ENCODE data around the gene CCDC74B. TPM values are rescaled to one million over a fixed set of nuclear protein-coding genes. Genes with fewer than 3 reads are reported as not detected.
A peak's percentile ranks its signal among the peaks of the same experiment; 100 is the strongest.
"Not testable (repeated sequence)": the region's sequence is repeated elsewhere in the genome, so short reads cannot be mapped to it uniquely, and the experiment has no call there.

The CCDC74B gene
- total RNA-seq, 1 experiment from 2014 or later, result 7.4 TPM

DNA sequence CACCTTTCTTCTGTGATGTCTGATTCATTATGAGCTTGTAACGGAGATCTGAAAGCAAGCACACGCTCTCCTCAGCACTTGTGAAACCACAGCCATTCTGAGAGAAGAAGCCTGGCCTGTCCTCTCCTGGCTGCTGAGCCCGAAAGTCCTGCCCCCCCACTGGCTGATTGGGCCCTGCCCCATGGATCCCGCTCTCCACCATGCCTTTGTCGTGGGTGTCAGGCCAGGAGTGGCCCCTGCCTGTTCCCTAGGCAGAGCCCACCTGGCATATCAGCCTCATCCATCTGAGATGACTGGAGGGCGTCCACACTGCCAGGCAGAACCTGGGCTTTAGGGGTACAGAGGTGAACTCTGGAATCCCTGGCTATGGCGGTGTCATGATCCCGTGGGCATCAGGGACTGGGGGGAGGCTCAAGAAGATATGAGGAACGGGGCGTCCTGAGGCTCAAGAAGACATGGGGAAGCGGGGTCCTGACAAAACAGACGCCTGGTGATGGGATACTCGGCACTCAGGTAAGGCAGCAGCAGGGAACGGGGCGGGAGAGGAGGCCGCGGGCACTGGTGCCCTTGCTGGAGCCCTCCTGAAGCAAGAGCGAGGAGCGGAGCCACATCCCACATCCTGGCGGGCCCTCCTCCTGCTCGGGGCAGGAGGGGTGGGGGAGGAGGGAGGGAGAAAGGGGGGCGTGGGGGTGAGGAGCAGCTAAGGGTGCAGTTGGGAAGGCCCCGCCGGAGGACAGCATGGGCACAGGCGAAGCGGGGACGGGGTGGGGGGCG lies 1.5 kb downstream of the CCDC74B start:
- not testable (repeated sequence) for DNase-seq; H3K36me3 ChIP-seq (replicated peaks; ENCODE audit: control insufficient read depth, insufficient read depth, low read length); H3K27me3 ChIP-seq (ENCODE audit: control insufficient read depth, insufficient read depth, low read length)
- H3K4me3 ChIP-seq (ENCODE audit: insufficient read depth, low read depth, low read length), result peak overlapping the region; percentile 22; the same call in 1 of the 2 replicates

DNA sequence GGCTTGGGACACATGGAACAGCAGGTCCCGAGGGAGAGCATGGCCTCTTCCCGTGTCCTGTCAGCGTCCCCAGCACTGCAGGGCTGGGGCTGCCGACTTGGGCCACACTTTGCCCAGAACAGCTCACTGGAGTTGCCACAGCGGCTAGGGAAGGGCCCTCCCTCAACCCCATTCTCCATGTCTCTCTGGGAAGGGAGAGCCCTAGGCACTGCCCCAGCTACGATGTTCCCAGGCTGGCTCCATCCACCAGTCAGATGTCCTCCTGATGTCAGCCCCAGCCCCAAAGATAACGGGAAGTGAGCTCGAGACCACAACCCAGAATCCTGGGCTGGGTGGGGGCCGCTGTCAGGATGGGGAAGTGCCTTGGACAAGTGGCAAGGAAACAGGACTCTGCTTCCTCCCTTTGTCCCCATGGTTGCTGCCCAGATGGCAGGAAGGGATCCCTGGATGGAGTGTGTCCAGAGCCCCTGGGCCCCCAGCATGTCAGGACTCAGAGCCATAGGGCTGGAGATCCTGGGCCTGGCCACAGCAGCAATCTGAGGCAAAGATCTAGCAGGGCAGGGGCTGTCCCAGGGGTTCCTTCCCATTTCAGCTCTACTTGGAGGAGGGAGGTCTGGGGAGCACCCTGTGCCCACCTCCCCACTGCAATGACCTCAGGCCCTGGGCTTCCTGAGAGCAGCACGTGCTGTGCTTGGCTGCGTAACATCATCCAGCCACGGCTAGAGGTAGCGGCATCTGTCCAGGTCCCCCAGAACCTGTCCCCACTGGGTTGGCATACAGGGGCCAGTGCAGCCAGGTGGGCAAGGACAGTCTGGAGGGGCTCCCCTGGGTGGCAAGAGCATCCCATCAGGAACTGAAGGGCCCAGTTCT lies 2.3 kb downstream of the CCDC74B start:
- DNase-seq; H3K36me3 ChIP-seq (replicated peaks; ENCODE audit: control insufficient read depth, insufficient read depth, low read length); H3K4me3 ChIP-seq (ENCODE audit: insufficient read depth, low read depth, low read length); H3K27me3 ChIP-seq (ENCODE audit: control insufficient read depth, insufficient read depth, low read length): not testable (repeated sequence)

DNA sequence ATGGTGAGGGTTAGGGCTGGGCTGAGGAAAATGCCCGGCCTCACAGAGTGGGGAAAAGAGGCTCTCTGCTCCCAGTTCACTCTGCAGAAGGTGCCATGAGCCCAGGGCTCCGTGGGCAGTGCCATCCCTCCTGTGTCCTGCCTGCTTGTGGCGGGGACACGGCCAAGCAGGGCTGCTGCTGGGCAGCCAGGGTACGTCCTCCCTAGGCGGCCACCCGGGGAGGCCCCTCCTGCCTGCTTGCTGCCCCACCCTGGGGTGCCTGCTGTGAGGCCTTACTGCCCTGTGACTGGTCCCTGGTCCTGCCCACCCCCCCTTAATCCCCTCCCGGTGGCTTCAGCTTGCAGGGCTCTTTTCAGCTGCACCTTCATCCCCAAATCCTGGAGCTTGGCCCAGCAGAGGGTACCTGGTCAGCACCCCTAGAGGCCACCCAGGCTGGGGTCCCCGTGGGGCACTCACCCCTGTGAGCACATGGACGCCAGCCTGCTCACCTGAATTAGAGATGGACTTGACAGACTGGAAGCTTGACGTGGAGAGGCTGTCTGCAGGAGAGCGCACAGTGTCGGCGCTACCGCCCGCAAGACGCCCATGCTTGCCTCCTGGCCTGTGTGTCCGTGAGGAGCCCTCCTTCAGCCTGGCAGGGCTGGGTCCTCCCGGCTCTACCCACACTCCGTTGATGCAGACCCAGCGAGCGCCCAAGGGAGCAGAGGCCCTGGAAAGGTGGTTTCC lies 3.1 kb downstream of the CCDC74B start:
- not testable (repeated sequence) for H3K27me3 ChIP-seq (ENCODE audit: control insufficient read depth, insufficient read depth, low read length); H3K4me3 ChIP-seq (ENCODE audit: insufficient read depth, low read depth, low read length); DNase-seq; H3K36me3 ChIP-seq (replicated peaks; ENCODE audit: control insufficient read depth, insufficient read depth, low read length)

DNA sequence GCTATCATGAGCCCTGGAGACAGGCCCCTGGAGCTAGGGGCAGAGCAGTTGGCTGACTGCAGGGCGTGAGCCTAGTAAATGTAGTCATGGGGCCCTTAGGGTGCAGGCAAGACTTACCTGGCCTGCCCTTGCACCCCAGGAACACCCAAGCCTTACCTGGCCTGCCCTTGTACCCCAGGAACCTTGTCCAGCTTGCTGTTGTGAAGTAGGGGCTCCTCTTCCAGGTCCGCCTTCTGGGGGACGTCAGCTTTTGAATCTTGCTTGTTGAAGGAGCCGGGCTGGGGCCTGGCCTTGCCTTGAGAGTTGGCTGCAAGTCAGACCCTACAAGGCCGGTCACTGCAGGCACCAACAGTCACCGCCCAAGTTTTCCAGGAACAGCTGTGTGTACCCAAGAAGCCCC lies 3.9 kb downstream of the CCDC74B start:
- H3K27me3 ChIP-seq (ENCODE audit: control insufficient read depth, insufficient read depth, low read length); DNase-seq; H3K4me3 ChIP-seq (ENCODE audit: insufficient read depth, low read depth, low read length); H3K36me3 ChIP-seq (replicated peaks; ENCODE audit: control insufficient read depth, insufficient read depth, low read length): not testable (repeated sequence)

DNA sequence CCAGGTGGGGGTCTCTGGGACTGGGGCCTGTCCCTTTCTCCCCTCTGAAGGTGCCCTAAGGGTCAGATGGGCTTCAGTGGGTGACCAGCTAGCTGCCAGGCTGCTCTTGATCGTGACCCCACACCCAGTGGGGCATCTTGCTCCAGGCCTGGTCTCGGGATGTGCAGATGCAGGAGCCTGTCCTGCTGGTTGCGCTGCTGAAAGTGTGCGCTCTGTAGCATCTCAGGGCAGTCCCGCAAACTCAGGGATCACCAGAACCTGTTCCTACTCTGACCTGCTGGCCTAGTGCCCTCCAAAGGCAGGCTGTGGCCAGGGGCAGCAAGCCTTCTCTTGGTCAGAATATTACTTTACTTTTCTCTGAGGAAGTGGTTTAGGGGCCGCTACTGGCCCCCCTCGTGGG lies 4.4 kb downstream of the CCDC74B start:
- H3K36me3 ChIP-seq (replicated peaks; ENCODE audit: control insufficient read depth, insufficient read depth, low read length); H3K4me3 ChIP-seq (ENCODE audit: insufficient read depth, low read depth, low read length); DNase-seq; H3K27me3 ChIP-seq (ENCODE audit: control insufficient read depth, insufficient read depth, low read length): not testable (repeated sequence)

DNA sequence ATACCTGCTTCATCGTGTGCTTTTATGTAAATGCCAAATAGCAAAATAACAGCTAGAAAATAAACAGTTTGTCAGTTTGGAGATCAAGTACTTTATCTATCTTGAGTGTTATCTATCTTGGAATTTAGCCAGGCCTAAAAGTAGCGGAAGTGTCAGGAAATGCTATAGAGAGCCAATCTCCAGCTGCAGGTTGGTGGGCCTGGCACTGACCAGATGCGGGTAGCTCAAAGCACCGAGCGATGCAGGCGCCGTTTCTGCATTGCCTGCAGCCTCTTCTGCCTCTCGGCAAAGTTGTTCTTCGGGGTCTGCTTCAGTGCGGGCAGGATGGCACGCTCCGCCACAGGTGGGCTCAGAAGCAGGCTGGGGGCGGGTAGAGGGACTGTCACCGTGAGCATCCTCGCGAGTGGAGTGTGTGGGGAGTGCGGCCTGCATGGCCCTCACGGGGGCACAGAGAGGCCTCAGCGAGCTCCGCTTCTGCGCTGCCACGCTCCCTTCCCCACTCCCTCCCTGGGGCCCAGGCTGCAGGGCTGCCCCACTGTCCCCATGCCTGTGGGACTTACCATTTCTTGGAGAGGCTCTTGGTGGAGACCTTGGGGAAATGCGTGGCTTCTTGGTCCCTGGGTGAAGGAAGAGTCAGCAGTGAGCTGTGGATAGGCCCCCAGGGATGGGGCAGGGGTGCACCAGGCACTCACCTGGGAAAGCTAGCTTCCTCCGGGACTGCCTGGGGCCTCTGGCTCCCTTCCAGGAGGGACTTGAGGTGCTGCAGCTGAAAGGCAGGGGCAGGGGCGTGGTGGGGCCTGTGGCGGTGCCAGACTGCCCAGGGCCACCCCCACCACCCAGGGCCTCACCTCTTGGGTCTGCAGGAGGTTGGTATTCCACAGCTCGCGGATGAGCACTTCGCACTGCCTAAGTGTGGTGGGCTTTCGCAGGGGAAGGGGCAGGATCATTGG lies 5.3 kb downstream of the CCDC74B start:
- H3K27me3 ChIP-seq (ENCODE audit: control insufficient read depth, insufficient read depth, low read length); H3K36me3 ChIP-seq (replicated peaks; ENCODE audit: control insufficient read depth, insufficient read depth, low read length); H3K4me3 ChIP-seq (ENCODE audit: insufficient read depth, low read depth, low read length); DNase-seq: not testable (repeated sequence)

DNA sequence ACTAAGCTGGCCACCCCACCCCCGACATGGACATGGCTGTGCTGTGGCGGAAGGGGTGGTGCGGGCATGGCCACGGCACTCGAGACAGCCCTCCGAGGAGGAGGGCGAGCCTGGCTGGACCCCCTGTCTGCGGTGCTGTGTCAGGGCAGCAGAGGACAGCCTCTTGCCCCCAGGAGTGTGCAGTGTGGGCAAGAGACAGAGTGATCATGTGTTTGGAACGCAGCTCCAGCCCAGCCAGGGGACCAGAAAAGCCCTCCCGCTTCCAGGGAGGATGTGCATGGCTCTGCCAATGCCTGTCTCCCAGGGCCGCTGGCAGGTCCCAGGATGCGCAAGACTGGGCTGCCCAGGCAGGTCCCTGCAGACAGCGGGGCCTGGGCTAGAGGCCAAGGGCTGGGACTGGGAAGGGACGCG lies 6.1 kb downstream of the CCDC74B start:
- not testable (repeated sequence) for DNase-seq; H3K27me3 ChIP-seq (ENCODE audit: control insufficient read depth, insufficient read depth, low read length); H3K36me3 ChIP-seq (replicated peaks; ENCODE audit: control insufficient read depth, insufficient read depth, low read length); H3K4me3 ChIP-seq (ENCODE audit: insufficient read depth, low read depth, low read length)

DNA sequence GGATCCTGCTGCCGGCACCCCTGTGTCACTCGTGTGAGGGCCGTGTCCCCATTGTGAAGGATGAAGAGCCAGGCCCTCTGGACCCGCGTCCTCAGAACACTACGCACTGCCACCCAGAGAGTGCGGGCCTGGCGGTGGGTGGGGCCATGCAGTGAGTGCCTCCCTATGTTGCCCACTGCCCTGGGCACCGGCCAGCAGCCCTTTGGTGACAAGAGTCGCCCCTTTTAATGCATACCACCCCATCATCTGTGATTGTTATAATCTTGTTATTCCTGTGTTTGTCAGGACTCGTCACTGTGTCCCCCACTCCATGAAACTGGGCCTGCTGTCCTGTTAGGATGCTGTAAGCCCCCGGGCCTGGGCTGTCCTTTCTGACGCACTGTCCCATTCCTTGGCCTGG lies 6.6 kb downstream of the CCDC74B start:
- H3K36me3 ChIP-seq (replicated peaks; ENCODE audit: control insufficient read depth, insufficient read depth, low read length); DNase-seq; H3K4me3 ChIP-seq (ENCODE audit: insufficient read depth, low read depth, low read length); H3K27me3 ChIP-seq (ENCODE audit: control insufficient read depth, insufficient read depth, low read length): not testable (repeated sequence)

DNA sequence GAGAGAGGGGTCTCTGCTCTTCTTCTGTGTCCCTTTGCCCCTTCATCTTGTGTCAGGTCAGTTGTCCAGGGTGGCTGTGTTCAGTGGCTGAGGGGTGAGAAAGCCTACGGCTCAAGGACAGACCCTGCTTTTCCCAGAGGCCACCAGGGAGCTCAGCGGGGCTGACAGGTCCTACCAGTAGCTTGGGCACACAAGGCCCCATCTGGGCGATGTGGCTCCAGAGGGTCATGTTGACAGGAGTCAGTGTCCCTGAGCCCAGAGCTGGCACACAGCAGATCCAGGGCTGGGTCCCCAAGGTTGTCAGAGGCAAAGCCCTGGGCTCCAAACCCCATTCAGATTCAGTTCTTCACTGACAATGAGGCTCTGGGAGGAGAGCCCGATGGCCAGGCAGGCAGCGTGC lies 7.8 kb downstream of the CCDC74B start:
- H3K27me3 ChIP-seq (ENCODE audit: control insufficient read depth, insufficient read depth, low read length); H3K36me3 ChIP-seq (replicated peaks; ENCODE audit: control insufficient read depth, insufficient read depth, low read length); DNase-seq; H3K4me3 ChIP-seq (ENCODE audit: insufficient read depth, low read depth, low read length): not testable (repeated sequence)

DNA sequence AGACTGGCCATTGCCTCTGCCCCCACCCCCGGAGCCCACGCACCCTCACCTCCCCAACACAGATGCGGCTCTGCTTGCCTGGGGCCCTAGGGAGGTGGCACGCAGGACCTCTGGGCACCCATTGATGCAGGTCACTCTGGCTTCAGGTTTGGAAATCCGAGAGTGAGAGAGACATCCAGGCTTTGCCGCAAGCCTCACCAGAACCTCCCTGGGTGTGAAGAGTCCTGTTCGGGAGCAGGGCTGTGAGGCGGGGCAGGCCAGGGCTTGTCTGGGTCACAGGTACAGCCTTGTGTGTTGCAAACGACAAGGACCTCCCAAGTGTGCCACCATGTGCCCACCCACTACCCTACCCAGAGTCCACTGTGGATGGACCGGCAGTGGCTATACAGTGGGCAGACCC lies 8.4 kb downstream of the CCDC74B start:
- not testable (repeated sequence) for DNase-seq

DNA sequence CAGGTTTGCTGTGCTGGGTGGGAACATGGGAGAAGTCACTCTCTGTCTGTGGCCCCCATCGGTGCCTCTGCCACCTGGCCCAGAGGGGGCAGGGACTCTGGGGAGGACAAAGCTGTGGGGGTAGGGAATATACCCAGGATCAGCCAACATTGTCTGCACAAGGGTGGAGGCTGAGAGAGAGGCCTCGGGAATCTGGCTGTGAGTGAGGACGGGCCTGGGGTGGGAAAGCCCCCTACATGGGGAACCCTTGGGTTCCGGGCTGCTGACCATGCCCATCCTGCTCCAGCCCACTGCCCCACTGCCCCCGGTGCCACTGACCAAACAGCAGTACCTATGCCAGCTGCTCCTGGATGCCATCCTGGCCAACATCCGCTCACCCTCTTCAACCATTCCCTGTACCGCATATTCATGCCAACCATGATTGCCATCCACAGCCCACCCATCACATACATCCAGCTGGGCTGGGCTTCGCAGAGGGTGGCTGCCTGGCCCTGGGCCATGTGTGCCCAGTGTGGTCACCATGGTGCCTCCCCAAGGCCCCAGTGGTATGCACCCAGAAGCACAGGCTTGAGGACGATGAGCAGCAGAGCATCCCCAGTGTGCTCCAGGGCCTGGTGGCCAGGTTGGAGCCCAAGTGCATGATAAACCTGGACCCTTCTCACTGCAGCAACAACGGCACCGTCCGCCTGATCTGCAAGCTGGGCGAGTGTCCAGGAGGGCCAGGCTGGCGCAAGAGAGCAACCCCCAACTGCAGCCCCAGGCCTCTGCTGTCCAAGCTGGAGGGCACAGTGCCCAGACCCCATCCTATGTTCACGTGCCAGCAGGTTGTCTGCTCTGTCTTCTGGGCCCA lies 9.0 kb downstream of the CCDC74B start:
- H3K4me3 ChIP-seq (ENCODE audit: insufficient read depth, low read depth, low read length), result no peak overlapping the region
- no peak for DNase-seq
- no peaks in the 10 kb centered on the region for H3K36me3 ChIP-seq (replicated peaks; ENCODE audit: control insufficient read depth, insufficient read depth, low read length)
- H3K27me3 ChIP-seq (ENCODE audit: control insufficient read depth, insufficient read depth, low read length), result no peaks in the 10 kb centered on the region

More for the DNA sequence above, 8.4 kb downstream of the CCDC74B start:
- H3K4me3 ChIP-seq (ENCODE audit: insufficient read depth, low read depth, low read length); H3K36me3 ChIP-seq (replicated peaks; ENCODE audit: control insufficient read depth, insufficient read depth, low read length); H3K27me3 ChIP-seq (ENCODE audit: control insufficient read depth, insufficient read depth, low read length): not testable (repeated sequence)

DNA sequence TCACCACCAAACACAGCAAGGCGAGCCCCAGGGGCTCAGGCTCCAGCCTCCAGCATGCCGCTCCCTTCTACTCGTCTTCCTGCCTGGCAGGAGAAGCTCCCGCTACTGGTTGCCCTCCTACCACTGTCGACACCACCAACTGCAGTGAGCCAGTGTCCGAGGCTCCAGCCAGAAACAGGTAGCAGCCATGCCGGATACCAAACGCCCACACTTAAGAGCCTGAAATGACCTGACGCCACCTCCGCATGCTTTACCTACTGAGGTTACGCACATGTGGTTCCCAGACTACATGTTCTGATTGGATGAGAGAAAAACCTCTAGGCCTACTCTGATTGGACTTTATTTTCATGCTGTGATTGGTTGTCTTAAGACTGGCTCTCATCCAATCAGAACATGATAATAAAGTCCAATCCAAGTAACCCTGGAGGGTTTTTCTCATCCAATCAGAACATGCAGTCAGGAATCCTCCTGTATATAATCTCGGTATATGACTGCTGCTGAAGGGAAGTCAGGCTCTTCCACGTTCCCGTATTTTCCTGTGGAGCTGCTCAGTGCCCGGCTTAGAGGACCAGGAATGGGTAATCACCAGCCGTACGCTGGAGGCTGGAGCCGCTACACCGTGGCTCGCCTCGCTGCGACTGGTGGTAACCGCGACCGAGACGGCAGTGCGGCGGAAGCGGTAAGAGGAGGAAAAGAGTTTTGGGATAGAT lies 15.6 kb downstream of the CCDC74B start, which contains the start of gene POTEF:
Gene POTEF, minus strand, starts transcription at position 103 of the 710 bp plus-strand sequence. CDS start 8,707 bp downstream, outside the sequence.
- DNase-seq; H3K27me3 ChIP-seq (ENCODE audit: control insufficient read depth, insufficient read depth, low read length); H3K36me3 ChIP-seq (replicated peaks; ENCODE audit: control insufficient read depth, insufficient read depth, low read length): not testable (repeated sequence)
- peak within 1 kb of the TSS; percentile 44 for H3K4me3 ChIP-seq (ENCODE audit: insufficient read depth, low read depth, low read length)
